Testis (tissue), 3 donors: ENCODE data around the gene B3GNT7. TPM values are rescaled to one million over a fixed set of nuclear protein-coding genes. Genes with fewer than 3 reads are reported as not detected.

Experiments
- DNase-seq: peaks from one replicate; pipeline ENCODE4 v3.0.0-alpha.2; 2019
- H3K27ac ChIP-seq, 2 donors: fragments of 200-600 bp; sonication (generic); one replicate each; pipeline ENCODE4 v1.5.1; 2019
- H3K27me3 ChIP-seq: fragments of 200-600 bp; sonication (generic); one replicate; pipeline ENCODE4 v1.5.1; 2019
- H3K36me3 ChIP-seq: fragments of 200-600 bp; sonication (generic); one replicate; pipeline ENCODE4 v1.5.1; 2017; ENCODE audit warnings: low read depth; ENCODE audit errors: missing control alignments
- H3K4me1 ChIP-seq: fragments of 200-600 bp; sonication (generic); one replicate; pipeline ENCODE4 v1.5.1; 2019
- H3K4me3 ChIP-seq, 2 donors: fragments of 200-600 bp; sonication (generic); one replicate each; pipeline ENCODE4 v1.5.1; 2017 to 2019
- H3K9me3 ChIP-seq: fragments of 200-600 bp; sonication (generic); one replicate; pipeline ENCODE4 v1.5.1; 2017
- POLR2A ChIP-seq: fragments of 450-650 bp; IDR thresholded peaks from one replicate; pipeline ENCODE4 v1.6.1; 2017; ENCODE audit warnings: antibody characterized with exemption, mild to moderate bottlenecking, moderate library complexity
- WGBS, 2 donors: methylation state at CpG; one replicate each; pipeline ENCODE4 v1.1.5; 2018; 5-methylcytosine and 5-hydroxymethylcytosine counted together
- intact Hi-C: fragments of 100-400 bp; cut with DNase I; formaldehyde crosslinking; loops from one replicate; pipeline ENCODE4 v1.15.1; 2023; ENCODE audit warnings: low total_unique reads
- polyA plus RNA-seq: library from polyadenylated mRNA; stranded (reverse); fragments of 350-450 nt; fragmentation: Illumina TruSeq; extraction: RNeasy Lipid Tissue Mini Kit (QIAGEN cat#74804); gene quantifications from one replicate; pipeline ENCODE4 v1.2.3, GENCODE V29; 2014; ENCODE audit warnings: low read depth, low replicate concordance; ENCODE audit not compliant: insufficient read depth
- total RNA-seq, 2 donors: library from RNA; depleted of rRNA; stranded (reverse); fragments of >200 nt; gene quantifications; one replicate each; pipeline ENCODE4 v1.2.3, GENCODE V29; 2016
- TF ChIP-seq, protein P1 (sequence below), 3 experiments: fragments of 450-650 bp in 2 of 3; fragments of 200-600 bp in 1 of 3; sonication (generic) in 1 of 3; IDR thresholded peaks; one replicate each; pipeline ENCODE4 v1.5.1; 2016 to 2019; ENCODE audit warnings: antibody characterized with exemption in 3 of 3, mild to moderate bottlenecking in 2 of 3, moderate library complexity in 1 of 3

Gene B3GNT7
- total and polyA plus RNA-seq, 3 donors from 2014 or later: 2.6 to 5.0 (median 3.3) TPM

DNA sequence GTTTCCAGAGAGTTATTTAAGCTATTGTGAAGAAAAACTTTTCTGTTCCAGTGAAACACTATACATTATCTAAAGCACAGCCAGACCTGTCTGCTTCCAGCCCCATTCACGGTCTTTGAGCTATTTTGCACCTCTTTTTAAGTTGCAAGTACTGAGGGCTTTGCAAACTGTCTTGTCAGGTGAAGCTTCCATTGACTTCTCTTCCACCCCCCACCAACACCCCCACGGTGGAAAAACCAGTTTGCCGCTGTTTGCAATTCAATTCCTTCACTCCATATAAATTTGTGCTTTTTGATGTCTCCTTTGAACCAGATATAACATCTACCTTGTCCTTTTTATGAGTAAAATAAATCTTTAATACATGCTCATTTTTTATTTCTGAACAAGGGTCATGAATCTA, 15.7 kb downstream of the B3GNT7 start:
- H3K27me3 ChIP-seq: no peaks in the 10 kb centered on the region
- H3K27ac ChIP-seq: no peak overlapping the region
- intact Hi-C loops: loop anchor here (10.0 kb wide), 2 partner anchors 116 to 176 kb away; no protein-coding TSS in a partner anchor
- H3K36me3 ChIP-seq: no peaks in the 10 kb centered on the region
- no peak overlapping the region for H3K4me3 ChIP-seq
- H3K9me3 ChIP-seq: no peaks in the 10 kb centered on the region
- no peak for DNase-seq
- peaks cover 22% of the 10 kb centered on the region for H3K4me1 ChIP-seq
- TF ChIP-seq, protein P1, sequence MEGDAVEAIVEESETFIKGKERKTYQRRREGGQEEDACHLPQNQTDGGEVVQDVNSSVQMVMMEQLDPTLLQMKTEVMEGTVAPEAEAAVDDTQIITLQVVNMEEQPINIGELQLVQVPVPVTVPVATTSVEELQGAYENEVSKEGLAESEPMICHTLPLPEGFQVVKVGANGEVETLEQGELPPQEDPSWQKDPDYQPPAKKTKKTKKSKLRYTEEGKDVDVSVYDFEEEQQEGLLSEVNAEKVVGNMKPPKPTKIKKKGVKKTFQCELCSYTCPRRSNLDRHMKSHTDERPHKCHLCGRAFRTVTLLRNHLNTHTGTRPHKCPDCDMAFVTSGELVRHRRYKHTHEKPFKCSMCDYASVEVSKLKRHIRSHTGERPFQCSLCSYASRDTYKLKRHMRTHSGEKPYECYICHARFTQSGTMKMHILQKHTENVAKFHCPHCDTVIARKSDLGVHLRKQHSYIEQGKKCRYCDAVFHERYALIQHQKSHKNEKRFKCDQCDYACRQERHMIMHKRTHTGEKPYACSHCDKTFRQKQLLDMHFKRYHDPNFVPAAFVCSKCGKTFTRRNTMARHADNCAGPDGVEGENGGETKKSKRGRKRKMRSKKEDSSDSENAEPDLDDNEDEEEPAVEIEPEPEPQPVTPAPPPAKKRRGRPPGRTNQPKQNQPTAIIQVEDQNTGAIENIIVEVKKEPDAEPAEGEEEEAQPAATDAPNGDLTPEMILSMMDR (IDR thresholded peaks at IDR 0.05): no peak
- no peak for TF ChIP-seq POLR2A
- 55 to 61% methylated on average over 3 of the region's 3 CpGs for WGBS, 2 donors

DNA sequence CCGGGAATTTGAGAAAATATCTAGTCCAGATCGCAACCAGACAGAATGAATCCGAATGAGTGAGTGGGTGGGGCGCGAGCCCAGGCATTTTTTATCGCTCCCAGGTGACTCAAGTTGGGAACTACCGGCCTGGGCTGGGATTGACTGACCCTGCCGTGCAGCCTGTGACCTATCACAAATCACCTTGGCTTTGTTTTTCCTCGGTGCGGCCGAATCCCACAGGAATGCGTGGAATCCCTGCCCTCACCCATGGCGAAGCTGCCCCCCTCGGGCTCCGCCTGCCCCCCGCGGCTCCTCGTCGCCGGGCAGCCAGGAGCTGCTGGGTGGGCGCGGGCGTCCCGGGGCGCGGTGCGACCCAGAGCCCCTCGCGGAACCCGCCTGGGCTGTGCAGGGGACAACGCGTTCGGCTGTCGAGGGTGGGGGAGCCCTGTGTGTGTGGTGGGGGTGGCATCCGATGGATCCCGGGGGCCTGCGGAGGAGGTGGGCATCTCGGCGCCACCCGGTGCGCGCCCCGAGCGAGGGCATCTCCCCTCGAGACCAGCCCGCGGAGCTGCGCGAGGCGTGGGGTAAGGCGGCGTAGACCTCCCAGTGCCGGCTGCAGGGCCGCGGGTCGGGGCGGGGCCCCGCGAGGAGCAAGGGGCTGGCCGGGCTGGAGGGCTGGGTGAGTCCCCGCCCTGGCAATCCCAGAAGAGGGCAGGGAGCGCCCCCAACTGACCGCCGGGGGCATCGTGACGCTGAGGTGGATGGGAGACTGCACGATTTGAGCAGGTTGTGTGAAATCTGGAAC, 16.5 kb downstream of the B3GNT7 start:
- H3K27me3 ChIP-seq: no peaks in the 10 kb centered on the region
- H3K4me3 ChIP-seq: peak overlapping the region; percentile 56 to 58
- H3K9me3 ChIP-seq: no peaks in the 10 kb centered on the region
- peaks cover 14% of the 10 kb centered on the region for H3K4me1 ChIP-seq
- intact Hi-C loops: loop anchor here (10.0 kb wide), 2 partner anchors 117 to 177 kb away; no protein-coding TSS in a partner anchor
- TF ChIP-seq, protein P1 (IDR thresholded peaks at IDR 0.05): peak; percentile 64 to 84 (median 74)
- TF ChIP-seq POLR2A: no peak
- H3K36me3 ChIP-seq: no peaks in the 10 kb centered on the region
- WGBS, 2 donors: 2 to 6% methylated on average over 11 to 59 of the region's 67 CpGs
- H3K27ac ChIP-seq: peak overlapping the region; percentile 20 to 62
- peak; percentile 91 for DNase-seq

DNA sequence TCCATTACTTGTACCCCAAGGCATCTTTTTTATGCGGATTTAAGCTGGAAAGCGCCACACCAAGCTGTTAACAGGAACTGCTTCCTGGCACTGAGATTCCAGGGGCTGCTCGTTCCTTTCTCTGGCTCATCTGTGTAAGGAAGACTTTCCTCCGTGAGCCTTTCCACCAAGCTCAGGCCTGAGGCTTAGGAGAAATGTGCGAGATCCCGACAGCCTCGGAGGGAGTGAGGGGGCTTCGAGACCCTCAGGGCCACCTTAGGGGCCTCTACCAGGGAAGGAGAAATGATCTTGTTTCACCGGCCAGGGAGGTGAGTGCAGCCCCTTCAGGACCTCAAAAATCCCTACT, 17.1 kb downstream of the B3GNT7 start:
- TF ChIP-seq POLR2A: no peak
- TF ChIP-seq, protein P1 (IDR thresholded peaks at IDR 0.05): no peak
- intact Hi-C loops: loop anchor here (10.0 kb wide), 2 partner anchors 118 to 178 kb away; no protein-coding TSS in a partner anchor
- Histone ChIP-seq H3K36me3 (no peaks in the 10 kb centered on the region), H3K4me3 (peak overlapping the region; percentile 56 to 58), H3K9me3 (no peaks in the 10 kb centered on the region), H3K4me1 (peaks cover 10% of the 10 kb centered on the region), H3K27ac (peak overlapping the region in 1 of 2 donors; percentile 62), H3K27me3 (no peaks in the 10 kb centered on the region)
- no peak for DNase-seq
- 28 to 31% methylated on average over 7 to 9 of the region's 9 CpGs for WGBS, 2 donors

DNA sequence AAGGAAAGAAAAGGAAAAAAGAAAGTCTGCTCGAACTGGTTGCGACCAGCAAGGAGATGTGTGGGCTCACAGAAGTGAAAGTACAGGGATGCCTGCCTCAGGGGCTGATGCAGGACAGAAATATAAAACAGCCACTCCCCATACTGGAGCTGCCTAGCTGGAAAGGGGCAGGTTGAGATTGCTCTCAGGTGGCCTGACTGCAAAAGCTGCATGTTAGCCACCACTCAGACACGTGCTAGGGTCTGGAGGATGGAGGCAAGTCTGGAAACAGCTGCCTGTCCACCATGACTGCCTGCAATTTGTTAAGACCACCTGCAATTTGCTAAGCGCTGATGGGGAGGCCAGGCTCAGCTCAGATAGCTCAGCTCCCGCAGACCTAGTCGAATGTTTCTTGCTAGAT, 17.9 kb downstream of the B3GNT7 start:
- Histone ChIP-seq H3K27ac (no peak overlapping the region), H3K4me3 (no peak overlapping the region), H3K9me3 (no peaks in the 10 kb centered on the region), H3K4me1 (peaks cover 4% of the 10 kb centered on the region), H3K36me3 (no peaks in the 10 kb centered on the region), H3K27me3 (no peaks in the 10 kb centered on the region)
- no peak for DNase-seq
- no peak for TF ChIP-seq POLR2A
- TF ChIP-seq, protein P1 (IDR thresholded peaks at IDR 0.05): no peak
- intact Hi-C loops: loop anchor here (10.0 kb wide), 2 partner anchors 119 to 179 kb away; no protein-coding TSS in a partner anchor
- 87% methylated on average over 6 of the region's 6 CpGs for WGBS, 2 donors
